Astrocyte of the cerebellum (primary cell): ENCODE results near the gene LPIN2.

Source experiments
- DNase-seq: peaks from one replicate; pipeline ENCODE4 v3.0.0-alpha.2; 2011; ENCODE audit warnings: low read depth
- H3K4me3 ChIP-seq: 2 replicates; pipeline ENCODE4 v1.5.1; 2011; ENCODE audit warnings: mild to moderate bottlenecking, low read depth, low read length, moderate library complexity
- in situ Hi-C: cut with HindIII; loops from 2 replicates; pipeline ENCODE4 v1.10.0; 2017; ENCODE audit warnings: low sequenced_read_pairs
- TF ChIP-seq, protein P1 (sequence below): IDR thresholded peaks from 2 replicates; pipeline ENCODE4 v1.5.1; 2012; ENCODE audit warnings: low read length, low read depth, moderate library complexity, mild to moderate bottlenecking; ENCODE audit errors: missing control alignments

The LPIN2 gene

DNA sequence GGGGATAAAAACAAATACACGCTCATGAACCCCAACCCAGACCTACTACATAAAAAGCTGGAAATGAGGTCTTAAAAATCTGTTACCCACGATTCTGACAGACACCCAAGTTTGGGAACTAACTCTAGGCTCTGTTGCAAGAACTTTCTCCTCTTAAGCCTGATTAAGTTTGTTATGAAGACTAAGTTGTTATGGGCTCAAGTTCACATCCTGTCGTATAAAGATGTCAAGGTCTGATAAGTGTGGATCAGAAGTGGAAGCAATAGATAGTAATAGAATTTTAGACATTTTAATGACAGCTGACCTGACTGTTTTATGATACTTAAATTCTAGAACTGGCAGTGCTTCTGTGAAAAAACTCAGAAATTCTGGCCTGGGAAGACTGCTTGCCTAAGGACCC, 43.2 kb downstream of the LPIN2 start:
- TF ChIP-seq, protein P1, sequence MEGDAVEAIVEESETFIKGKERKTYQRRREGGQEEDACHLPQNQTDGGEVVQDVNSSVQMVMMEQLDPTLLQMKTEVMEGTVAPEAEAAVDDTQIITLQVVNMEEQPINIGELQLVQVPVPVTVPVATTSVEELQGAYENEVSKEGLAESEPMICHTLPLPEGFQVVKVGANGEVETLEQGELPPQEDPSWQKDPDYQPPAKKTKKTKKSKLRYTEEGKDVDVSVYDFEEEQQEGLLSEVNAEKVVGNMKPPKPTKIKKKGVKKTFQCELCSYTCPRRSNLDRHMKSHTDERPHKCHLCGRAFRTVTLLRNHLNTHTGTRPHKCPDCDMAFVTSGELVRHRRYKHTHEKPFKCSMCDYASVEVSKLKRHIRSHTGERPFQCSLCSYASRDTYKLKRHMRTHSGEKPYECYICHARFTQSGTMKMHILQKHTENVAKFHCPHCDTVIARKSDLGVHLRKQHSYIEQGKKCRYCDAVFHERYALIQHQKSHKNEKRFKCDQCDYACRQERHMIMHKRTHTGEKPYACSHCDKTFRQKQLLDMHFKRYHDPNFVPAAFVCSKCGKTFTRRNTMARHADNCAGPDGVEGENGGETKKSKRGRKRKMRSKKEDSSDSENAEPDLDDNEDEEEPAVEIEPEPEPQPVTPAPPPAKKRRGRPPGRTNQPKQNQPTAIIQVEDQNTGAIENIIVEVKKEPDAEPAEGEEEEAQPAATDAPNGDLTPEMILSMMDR = no peak
- no peak overlapping the region for H3K4me3 ChIP-seq

DNA sequence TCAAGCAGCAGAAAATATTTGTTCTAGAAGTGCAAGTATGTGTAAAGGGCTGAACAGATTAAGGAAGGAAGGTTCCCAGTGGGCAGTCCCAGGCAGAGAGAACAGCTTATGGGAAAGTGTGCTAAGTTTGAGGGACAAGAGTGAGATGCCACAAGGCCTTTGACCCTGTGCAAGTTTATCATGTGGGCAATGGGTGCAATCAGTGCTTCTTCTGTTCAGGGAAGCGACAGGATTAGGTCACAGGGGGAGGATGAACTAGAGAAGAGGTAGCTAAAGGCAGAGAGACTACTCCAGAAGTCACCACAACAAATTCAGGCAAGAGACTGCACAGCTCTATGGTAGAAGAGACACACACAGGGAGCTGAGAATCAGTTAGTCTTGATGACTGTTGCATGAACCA, 44.3 kb downstream of the LPIN2 start:
- in situ Hi-C loops = no loop called here
- DNase-seq = no peak
- no peak overlapping the region for H3K4me3 ChIP-seq

More for the DNA sequence above, 43.2 kb downstream of the LPIN2 start:
- in situ Hi-C loops = no loop called here
- no peak for DNase-seq

GRCh38 chr18:2967820-2968219, 45.1 kb downstream of the LPIN2 start:
- DNase-seq = no peak
- in situ Hi-C loops = no loop called here

More for the DNA sequence above, 44.3 kb downstream of the LPIN2 start:
- TF ChIP-seq, protein P1 = no peak

DNA sequence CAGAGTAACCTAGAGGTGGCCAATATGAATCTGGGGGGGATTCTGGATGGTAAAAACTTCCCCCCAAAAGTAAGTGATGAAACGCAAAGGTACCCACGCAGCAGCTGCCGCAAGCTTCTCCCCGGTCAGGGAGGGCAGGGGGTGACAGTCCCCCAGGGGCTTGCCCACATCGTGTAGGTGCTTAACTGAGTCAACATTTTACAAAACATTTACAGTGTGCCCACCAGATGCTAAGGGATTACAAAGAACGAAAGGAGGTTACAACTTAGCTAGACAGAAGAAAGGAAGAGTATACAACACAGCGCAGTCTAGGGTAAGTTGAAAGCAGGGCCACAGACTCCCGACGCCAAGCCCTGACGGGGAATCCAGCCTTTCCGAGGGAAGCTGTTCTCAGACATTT, 45.6 kb downstream of the LPIN2 start:
- TF ChIP-seq, protein P1 = no peak
- DNase-seq = no peak
- in situ Hi-C loops = no loop called here
- H3K4me3 ChIP-seq = no peak overlapping the region

More at GRCh38 chr18:2967820-2968219, 45.1 kb downstream of the LPIN2 start:
- H3K4me3 ChIP-seq = no peak overlapping the region
- TF ChIP-seq, protein P1 = no peak

DNA sequence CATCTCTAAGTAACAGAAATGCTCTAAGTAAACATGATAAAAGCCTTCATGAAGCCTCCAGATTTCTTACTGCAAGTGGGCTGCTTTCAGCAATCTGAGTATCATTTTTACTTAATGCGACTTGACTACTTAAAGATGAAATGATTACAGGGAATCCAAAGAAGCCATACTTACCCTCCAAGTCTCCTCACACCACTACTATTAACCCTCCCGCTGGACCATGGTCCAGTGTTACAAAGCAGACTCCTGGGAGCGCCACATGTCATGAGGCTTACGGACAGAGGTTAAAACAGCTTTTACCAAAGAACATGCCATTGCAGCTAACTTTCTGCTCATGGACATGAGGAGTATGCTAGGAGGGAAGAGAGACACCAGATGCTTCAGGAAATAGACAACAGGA, 46.4 kb downstream of the LPIN2 start:
- in situ Hi-C loops = no loop called here
- DNase-seq = no peak
- H3K4me3 ChIP-seq = no peak overlapping the region
- TF ChIP-seq, protein P1 = no peak

DNA sequence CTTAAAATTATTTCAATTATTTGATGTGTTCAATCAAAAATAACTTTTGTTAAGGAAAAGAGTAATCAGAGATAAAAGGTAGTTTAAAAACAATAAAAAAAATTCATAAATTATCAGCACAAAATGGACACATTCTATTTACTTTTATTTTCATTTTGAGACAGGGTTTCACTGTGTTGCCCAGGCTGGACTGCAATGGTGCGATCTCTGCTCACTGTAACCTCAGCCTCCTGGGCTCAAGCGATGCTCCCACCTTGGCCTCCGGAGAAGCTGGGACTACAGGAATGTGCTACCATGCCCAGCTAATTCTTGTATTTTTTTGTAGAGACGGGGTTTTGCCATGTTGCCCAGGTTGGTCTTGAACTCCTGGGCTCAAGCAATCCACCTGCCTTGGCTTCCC, 47.1 kb downstream of the LPIN2 start:
- DNase-seq = no peak
- TF ChIP-seq, protein P1 = no peak
- H3K4me3 ChIP-seq = no peak overlapping the region
- in situ Hi-C loops = no loop called here
